Progenitor cell of endocrine pancreas (in vitro differentiated cells): ENCODE data around the gene CACNA2D2. TPM values are rescaled to one million over a fixed set of nuclear protein-coding genes. Genes with fewer than 3 reads are reported as not detected.

ENCODE experiments used
- DNase-seq: peaks from one replicate; pipeline ENCODE4 v3.0.0; 2021; ENCODE audit warnings: low spot score; ENCODE audit not compliant: unreplicated experiment
- H3K27ac Mint-ChIP-seq: 2 replicates; pipeline ENCODE4 v1.8.0; 2021; ENCODE audit warnings: mild to moderate bottlenecking, moderate library complexity, mixed read lengths
- H3K27me3 Mint-ChIP-seq: 2 replicates; pipeline ENCODE4 v1.8.0; 2021; ENCODE audit warnings: mixed read lengths
- H3K36me3 Mint-ChIP-seq: 2 replicates; pipeline ENCODE4 v1.8.0; 2022; ENCODE audit warnings: mixed read lengths; ENCODE audit not compliant: insufficient read depth
- H3K4me1 Mint-ChIP-seq: 2 replicates; pipeline ENCODE4 v1.8.0; 2021; ENCODE audit warnings: low read depth, mixed read lengths
- H3K4me3 Mint-ChIP-seq: 2 replicates; pipeline ENCODE4 v1.8.0; 2021; ENCODE audit warnings: low read depth, mild to moderate bottlenecking, moderate library complexity, mixed read lengths
- H3K9me3 Mint-ChIP-seq: 2 replicates; pipeline ENCODE4 v1.8.0; 2021; ENCODE audit warnings: low read depth, mixed read lengths
- total RNA-seq: library from RNA; stranded (reverse); gene quantifications from 2 replicates; pipeline ENCODE4 v1.2.1, GENCODE V29; 2021
- TF ChIP-seq, protein P1 (sequence below): fragments of 200-600 bp; sonication (generic); IDR thresholded peaks from one replicate; pipeline ENCODE4 v1.5.0; 2021; ENCODE audit warnings: antibody characterized with exemption, mild to moderate bottlenecking; ENCODE audit not compliant: unreplicated experiment

Gene CACNA2D2
- total RNA-seq, 1 donor from 2014 or later = 6.9 TPM

DNA sequence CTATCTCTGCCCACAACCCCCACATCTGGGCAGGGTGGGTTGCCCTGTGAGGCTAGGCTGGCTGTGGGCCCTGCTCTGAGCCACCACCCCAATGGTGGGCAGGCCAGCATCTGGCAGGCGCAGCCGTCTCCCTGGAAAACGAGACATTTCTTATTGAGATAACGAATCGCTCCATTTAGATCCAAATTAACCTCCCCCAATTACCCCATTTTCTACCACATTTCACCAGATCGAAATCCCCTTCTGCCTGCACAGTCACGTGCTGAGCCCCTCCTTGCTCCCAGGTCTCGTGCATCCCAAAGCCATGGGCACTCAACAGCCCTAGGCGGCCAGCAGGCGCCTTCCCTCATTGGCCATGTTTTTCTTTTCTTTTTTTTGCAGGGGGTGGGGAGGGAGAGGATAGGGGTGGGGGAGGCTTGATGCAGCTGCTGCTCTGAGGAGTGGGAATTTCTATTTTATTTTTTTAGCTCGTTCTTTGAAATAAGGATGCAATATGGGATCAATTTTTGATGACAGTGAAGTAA is 91.1 kb downstream of the CACNA2D2 start:
- Mint-ChIP-seq H3K9me3 (no peaks in the 10 kb centered on the region), H3K27ac (no peak overlapping the region)
- DNase-seq = no peak

DNA sequence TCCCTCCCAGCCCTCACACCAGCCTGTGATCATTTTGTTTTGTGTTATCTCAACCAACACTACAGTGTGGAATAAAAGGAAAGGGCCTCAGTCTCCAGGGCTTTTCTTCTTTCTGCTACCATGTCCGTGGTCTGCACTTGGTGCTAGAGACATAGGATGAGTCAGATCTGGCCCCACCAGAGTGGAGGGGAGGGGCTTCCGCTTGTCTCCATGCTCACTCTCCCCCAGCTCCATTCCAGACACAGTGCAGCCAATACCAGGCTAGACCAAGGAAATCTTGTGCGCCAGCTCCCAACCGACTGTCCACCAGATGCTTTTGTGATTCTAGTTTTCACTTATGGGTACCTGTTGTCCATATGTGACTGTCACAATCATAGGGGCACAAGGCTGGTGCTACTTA is 92.2 kb downstream of the CACNA2D2 start:
- H3K27ac Mint-ChIP-seq = no peak overlapping the region
- no peaks in the 10 kb centered on the region for H3K36me3 Mint-ChIP-seq
- TF ChIP-seq, protein P1, sequence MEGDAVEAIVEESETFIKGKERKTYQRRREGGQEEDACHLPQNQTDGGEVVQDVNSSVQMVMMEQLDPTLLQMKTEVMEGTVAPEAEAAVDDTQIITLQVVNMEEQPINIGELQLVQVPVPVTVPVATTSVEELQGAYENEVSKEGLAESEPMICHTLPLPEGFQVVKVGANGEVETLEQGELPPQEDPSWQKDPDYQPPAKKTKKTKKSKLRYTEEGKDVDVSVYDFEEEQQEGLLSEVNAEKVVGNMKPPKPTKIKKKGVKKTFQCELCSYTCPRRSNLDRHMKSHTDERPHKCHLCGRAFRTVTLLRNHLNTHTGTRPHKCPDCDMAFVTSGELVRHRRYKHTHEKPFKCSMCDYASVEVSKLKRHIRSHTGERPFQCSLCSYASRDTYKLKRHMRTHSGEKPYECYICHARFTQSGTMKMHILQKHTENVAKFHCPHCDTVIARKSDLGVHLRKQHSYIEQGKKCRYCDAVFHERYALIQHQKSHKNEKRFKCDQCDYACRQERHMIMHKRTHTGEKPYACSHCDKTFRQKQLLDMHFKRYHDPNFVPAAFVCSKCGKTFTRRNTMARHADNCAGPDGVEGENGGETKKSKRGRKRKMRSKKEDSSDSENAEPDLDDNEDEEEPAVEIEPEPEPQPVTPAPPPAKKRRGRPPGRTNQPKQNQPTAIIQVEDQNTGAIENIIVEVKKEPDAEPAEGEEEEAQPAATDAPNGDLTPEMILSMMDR = no peak
- no peaks in the 10 kb centered on the region for H3K9me3 Mint-ChIP-seq
- peaks cover 4% of the 10 kb centered on the region for H3K4me1 Mint-ChIP-seq
- no peak for DNase-seq
- peaks cover 13% of the 10 kb centered on the region for H3K27me3 Mint-ChIP-seq
- H3K4me3 Mint-ChIP-seq = no peak overlapping the region

More for the DNA sequence above, 91.1 kb downstream of the CACNA2D2 start:
- Mint-ChIP-seq H3K27me3 (peaks cover 10% of the 10 kb centered on the region), H3K4me1 (peaks cover 4% of the 10 kb centered on the region), H3K4me3 (no peak overlapping the region), H3K36me3 (no peaks in the 10 kb centered on the region)
- TF ChIP-seq, protein P1 = no peak

DNA sequence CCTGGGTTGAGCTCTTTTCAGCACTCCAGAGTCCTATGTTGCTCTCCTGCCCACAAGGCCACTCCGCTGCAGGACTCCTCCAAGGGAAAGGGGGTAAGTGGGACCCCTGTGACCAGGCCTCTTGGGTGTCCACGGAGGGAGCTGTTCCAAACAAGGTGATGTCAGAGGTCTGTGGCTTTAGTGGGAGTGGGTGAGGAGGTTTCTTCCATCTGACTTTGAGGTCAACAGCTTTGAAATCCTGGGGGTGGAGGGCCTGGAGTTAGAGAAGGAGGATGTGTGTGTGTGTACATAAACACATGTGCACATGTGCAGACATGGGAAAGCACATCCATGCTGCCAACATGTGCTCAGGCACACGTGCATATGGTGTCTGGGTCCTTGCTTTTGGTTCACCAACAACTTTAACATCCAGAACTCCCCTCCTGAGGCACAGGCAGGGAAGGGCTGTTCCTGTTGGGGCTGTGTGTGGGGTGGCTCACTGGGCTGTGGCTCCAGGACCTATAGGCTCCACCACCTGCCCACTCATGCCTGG is 92.8 kb downstream of the CACNA2D2 start:
- Mint-ChIP-seq H3K27me3 (peaks cover 13% of the 10 kb centered on the region), H3K4me1 (peaks cover 2% of the 10 kb centered on the region), H3K27ac (no peak overlapping the region), H3K4me3 (no peak overlapping the region), H3K36me3 (no peaks in the 10 kb centered on the region), H3K9me3 (no peaks in the 10 kb centered on the region)
- DNase-seq = no peak
- TF ChIP-seq, protein P1 = no peak

DNA sequence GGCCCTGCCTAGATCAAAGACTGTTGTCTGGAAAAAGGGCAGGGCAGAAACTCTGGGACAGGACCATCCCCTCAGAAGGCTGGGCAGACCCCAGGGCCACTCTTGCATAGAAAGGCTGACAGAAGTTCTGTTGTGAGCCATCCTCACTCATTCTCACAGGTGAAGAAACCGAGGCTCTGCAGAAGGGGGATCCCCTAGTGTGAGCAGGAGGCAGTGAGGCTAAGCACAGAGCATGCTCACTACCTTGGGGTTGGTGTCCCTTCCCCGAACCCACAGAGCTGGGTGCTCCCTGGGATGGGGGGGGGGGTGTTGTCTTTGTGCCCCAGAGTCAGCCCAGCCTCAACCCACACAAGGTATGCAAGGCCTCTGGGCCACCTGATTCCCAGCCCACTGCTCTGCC is 93.2 kb downstream of the CACNA2D2 start:
- Mint-ChIP-seq H3K9me3 (no peaks in the 10 kb centered on the region), H3K4me3 (no peak overlapping the region), H3K27me3 (peaks cover 13% of the 10 kb centered on the region), H3K27ac (no peak overlapping the region), H3K36me3 (no peaks in the 10 kb centered on the region), H3K4me1 (no peaks in the 10 kb centered on the region)
- TF ChIP-seq, protein P1 = no peak
- no peak for DNase-seq

DNA sequence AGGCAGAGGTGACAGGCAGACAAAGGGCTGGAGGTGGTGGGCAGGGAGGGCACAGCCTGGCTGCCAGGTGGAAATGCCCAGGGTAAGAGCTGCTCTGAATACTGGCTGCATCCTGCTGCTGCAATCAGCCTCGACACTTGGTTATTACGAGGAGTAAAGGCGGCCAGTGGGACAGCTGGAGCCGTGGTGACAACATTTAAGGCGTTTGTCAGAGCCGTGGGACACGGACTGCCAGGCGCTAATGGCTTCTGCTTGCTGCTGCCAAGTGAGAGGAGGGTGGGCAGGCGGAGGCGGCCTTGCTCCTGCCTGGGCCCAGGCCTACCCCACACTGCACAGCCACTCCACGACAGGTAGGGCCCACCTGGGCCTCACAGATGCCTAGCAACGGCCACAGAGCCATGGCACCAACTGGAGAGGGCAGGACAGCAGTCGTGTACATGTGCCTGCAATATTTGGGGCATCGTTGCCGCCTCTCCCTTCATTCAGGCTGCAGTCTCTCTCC is 94.9 kb downstream of the CACNA2D2 start:
- DNase-seq = no peak
- Mint-ChIP-seq H3K36me3 (no peaks in the 10 kb centered on the region), H3K27ac (no peak overlapping the region), H3K9me3 (no peaks in the 10 kb centered on the region), H3K4me1 (no peaks in the 10 kb centered on the region), H3K27me3 (peaks cover 17% of the 10 kb centered on the region), H3K4me3 (no peak overlapping the region)
- TF ChIP-seq, protein P1 = no peak
